AG09309 (cell line): ENCODE data around the gene VPS37D.

Experiments used
- DNase-seq: peaks from one replicate; pipeline ENCODE4 v3.0.0-alpha.2; 2010; ENCODE audit warnings: low read depth
- H3K4me3 ChIP-seq: 2 replicates; pipeline ENCODE4 v1.5.1; 2011; ENCODE audit warnings: mild to moderate bottlenecking, low read depth, low read length, moderate library complexity; ENCODE audit not compliant: control insufficient read depth
- TF ChIP-seq, protein P1 (sequence below): IDR thresholded peaks from 2 replicates; pipeline ENCODE4 v1.5.1; 2011; ENCODE audit warnings: mild to moderate bottlenecking, low read depth, low read length, inconsistent platforms; ENCODE audit not compliant: insufficient read depth, control insufficient read depth; ENCODE audit errors: missing control alignments

Gene VPS37D

DNA sequence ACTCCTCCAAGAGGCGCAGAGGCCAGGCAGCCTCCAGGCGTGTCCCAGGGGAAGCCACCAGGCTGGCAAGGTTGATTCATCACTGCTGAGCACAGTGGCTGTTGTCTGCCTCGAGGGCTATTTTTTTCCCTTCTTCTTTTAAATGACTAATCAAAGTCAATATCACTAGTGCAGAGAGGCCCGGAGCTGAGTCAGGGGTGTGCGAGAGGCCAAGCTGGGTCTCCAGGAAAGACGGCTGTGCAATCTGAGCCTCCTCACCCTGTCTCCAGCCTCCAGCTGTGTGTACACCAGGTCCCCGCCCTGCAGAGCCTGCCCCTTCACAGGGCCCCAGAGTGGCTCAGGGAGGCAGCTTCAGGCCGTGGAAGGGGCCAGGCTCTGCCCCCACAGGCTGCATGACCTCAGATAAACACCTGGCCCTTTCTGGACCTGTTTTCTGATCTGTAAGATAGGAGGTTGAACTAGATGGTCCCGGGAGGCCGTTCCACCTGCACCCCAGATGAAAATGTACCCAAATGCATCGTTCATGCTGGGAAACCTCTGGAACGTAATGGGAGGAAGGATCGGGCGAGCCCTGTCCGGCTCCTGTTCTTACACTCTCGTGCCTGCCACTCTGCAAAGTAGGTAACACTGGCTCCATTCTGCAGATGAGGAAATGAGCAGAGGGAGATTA is 48.2 kb downstream of the VPS37D start:
- TF ChIP-seq, protein P1, sequence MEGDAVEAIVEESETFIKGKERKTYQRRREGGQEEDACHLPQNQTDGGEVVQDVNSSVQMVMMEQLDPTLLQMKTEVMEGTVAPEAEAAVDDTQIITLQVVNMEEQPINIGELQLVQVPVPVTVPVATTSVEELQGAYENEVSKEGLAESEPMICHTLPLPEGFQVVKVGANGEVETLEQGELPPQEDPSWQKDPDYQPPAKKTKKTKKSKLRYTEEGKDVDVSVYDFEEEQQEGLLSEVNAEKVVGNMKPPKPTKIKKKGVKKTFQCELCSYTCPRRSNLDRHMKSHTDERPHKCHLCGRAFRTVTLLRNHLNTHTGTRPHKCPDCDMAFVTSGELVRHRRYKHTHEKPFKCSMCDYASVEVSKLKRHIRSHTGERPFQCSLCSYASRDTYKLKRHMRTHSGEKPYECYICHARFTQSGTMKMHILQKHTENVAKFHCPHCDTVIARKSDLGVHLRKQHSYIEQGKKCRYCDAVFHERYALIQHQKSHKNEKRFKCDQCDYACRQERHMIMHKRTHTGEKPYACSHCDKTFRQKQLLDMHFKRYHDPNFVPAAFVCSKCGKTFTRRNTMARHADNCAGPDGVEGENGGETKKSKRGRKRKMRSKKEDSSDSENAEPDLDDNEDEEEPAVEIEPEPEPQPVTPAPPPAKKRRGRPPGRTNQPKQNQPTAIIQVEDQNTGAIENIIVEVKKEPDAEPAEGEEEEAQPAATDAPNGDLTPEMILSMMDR: no peak
- no peak overlapping the region for H3K4me3 ChIP-seq
- peak; percentile 71 for DNase-seq

DNA sequence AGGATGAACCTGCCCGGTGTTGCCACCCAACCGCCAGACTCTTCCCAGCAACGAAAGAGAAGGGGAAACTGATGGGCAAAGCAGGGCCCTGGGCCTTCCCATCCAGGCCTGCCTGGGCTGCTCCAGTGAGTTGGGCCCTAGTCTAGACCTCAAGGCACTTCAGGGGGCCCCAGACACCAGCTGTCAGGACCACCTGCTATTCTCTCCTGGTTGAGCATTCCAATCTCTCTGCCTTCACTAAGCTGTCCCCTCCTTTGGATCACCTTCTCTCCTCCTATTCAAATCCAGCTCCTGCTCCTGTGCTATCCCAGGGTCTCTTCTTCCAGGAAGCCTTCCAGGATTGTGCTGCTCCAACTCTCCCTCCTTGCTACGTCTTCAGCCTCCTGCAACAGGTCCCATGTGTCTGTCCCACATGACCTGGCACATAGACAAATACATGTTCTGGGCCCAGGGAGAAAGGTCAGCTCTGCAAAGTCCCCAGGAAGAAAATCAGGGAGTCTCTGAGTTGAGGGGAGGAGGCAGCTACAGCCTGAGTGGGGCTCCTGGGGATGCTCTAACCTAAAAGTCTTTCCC is 48.8 kb downstream of the VPS37D start:
- no peak overlapping the region for H3K4me3 ChIP-seq
- no peak for DNase-seq
- TF ChIP-seq, protein P1: no peak

GRCh38 chr7:73717025-73717807 is 49.6 kb downstream of the VPS37D start:
- TF ChIP-seq, protein P1: no peak
- H3K4me3 ChIP-seq: peak overlapping the region; percentile 21
- DNase-seq: no peak

GRCh38 chr7:73717991-73718405 is 50.4 kb downstream of the VPS37D start:
- DNase-seq: peak; percentile 59

DNA sequence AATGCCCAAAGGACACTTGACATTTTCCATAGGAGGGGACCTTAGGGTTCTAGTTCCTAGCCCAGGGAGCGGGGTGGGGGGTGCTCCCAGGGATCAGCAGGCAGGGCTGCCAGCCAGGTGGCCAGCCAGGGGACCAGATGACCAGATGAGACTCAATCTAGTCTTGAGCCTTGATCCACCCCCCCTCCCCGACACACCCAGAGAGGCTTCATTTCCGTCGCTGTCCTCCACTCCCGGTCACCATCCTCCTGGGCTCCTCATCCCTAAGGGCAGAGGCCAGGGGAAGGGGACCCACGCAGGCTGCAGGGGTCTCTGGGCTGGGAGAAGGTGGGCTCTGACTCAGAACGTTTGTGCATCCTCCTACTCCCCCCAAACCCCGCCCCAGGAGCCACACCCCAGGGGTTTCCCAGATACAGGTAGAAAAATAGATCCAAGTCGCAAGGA is 50.8 kb downstream of the VPS37D start:
- DNase-seq: no peak
- TF ChIP-seq, protein P1: no peak
- peak overlapping the region; percentile 83 for H3K4me3 ChIP-seq

More at GRCh38 chr7:73717991-73718405, 50.4 kb downstream of the VPS37D start:
- TF ChIP-seq, protein P1: no peak
- H3K4me3 ChIP-seq: peak overlapping the region; percentile 83

DNA sequence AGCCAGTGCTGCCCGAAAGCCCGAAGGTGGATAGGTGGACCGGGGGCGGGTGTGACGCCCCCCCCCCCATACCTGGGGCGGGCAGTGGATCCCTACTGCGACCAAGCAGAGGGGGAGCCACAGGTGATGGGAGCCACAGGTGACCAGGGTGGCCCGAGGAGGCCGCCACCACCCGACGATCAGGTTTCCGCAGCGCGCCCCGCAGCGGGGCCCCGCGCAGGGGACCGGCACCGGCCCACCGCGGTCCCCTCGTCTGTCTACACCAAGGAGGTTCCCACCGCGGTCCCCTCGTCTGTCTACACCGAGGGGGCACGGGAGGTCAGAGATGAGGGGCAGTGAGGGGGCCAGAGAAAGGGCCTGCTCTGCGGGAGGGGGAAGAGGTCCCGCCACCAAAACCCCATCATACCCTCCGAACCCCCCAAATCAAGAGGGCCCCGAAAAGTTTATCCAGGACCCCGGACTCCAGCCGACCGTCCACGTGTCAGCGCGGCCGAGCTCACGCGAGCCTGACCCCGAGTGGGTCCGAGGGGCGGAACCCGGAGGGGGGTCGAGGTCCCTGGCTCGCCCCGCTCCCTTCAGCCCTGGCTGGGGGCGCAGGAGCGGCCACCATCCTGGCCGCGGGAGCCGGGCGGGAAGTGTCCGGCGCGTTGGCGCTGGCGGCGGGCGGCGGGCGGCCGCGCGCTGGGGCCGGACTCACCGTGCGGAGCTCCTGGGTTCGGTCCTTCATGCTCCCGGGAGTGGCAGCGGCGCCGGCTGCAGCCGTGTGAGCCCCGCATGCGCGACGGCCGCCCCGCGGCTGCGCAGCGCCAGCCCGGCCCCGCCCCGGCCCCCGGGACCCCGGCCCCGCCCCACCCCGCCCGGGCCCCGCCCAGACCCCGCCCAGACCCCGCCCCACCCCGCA is 51.5 kb downstream of the VPS37D start, which contains the start of gene STX1A:
STX1A (minus strand) TSS at position 765 of the 901 bp plus-strand sequence; CDS start at position 727, 38 bp downstream.
- no peak for DNase-seq
- peak within 1 kb of the TSS; percentile 83 for H3K4me3 ChIP-seq
- TF ChIP-seq, protein P1: no peak
